SK-N-MC (cell line): Measurements from ENCODE around the gene IQCE.

Source experiments
- EZH2 ChIP-seq: fragments of 200-600 bp; sonication (generic); IDR thresholded peaks from one replicate; pipeline ENCODE4 v1.6.1; 2017; ENCODE audit warnings: antibody characterized with exemption
- FOXP2 ChIP-seq: optimal IDR thresholded peaks from 2 replicates; pipeline ENCODE3; 2011; ENCODE audit warnings: mild to moderate bottlenecking, moderate library complexity; ENCODE audit not compliant: insufficient read depth; ENCODE audit errors: extremely low read length, control extremely low read depth
- POLR2AphosphoS5 ChIP-seq: IDR thresholded peaks from 2 replicates; pipeline ENCODE4 v1.6.1; 2012; ENCODE audit warnings: mild to moderate bottlenecking, low read depth, low read length, borderline replicate concordance

DNA sequence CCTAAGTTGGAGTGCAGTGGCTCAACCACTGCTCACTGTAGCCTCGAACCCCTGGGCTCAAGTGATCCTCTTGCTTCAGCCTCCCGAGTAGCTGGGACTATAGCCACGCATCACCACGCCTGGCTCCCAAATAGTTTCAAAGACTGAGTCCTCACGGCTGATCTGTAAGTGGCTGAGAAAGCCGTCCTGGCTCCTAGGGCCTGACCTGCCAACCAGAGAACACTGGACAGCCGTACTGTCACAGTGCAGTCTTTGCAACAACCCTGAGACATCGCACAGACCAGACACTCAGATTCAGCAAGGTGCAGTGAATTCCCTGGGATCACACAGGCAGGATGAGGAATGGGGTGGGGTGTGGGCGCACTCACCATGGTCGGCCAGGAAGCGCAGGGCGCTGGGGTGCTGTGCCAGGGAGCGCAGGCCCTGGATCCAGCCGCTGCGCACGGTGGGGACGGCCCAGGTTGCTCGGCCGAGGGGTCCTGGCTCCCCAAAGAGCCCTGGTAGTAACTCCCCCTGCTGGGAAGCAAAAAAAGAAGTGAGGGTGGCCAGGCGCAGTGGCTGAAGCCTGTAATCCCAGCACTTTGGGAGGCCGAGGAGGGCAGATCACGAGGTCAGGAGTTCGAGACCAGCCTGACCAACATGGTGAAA lies 14.1 kb upstream of the IQCE start:
- no peak for TF ChIP-seq EZH2
- no peak for TF ChIP-seq FOXP2
- no peak for TF ChIP-seq POLR2AphosphoS5
